Peyer's patch (tissue), 4 donors: ENCODE measurements around the gene ATP7B. TPM values are rescaled to one million over a fixed set of nuclear protein-coding genes. Genes with fewer than 3 reads are reported as not detected.

Experiments used
- DNase-seq, 3 donors: peaks; one replicate each; pipeline ENCODE4 v3.0.0-alpha.2; 2017 to 2019
- H3K27ac ChIP-seq, 4 donors: fragments of 200-600 bp; sonication (generic); one replicate each; pipeline ENCODE4 v1.5.1; 2016 to 2019
- H3K27me3 ChIP-seq, 2 donors: fragments of 200-600 bp; sonication (generic); one replicate each; pipeline ENCODE4 v1.5.1; 2019
- H3K36me3 ChIP-seq, 3 donors: fragments of 200-600 bp; sonication (generic); one replicate each; pipeline ENCODE4 v1.5.1; 2016 to 2019
- H3K4me1 ChIP-seq, 4 donors: fragments of 200-600 bp; sonication (generic); one replicate each; pipeline ENCODE4 v1.5.1; 2016 to 2019
- H3K4me3 ChIP-seq, 4 donors: fragments of 200-600 bp; sonication (generic); 1 replicate in 3 of 4; 2 replicates in 1 of 4; pipeline ENCODE4 v1.5.1; 2016 to 2019; ENCODE audit warnings: mild to moderate bottlenecking in 1 of 4
- H3K9me3 ChIP-seq, 4 donors: fragments of 200-600 bp; sonication (generic); one replicate each; pipeline ENCODE4 v1.5.1; 2016 to 2019; ENCODE audit warnings: mild to moderate bottlenecking in 1 of 4
- POLR2A ChIP-seq, 2 donors: fragments of 450-650 bp; IDR thresholded peaks; one replicate each; pipeline ENCODE4 v1.5.1; 2017; ENCODE audit warnings: antibody characterized with exemption in 2 of 2, mild to moderate bottlenecking in 2 of 2, moderate library complexity in 2 of 2
- total RNA-seq, 4 donors: library from RNA; depleted of rRNA; stranded (reverse); fragments of >200 nt; gene quantifications; one replicate each; pipeline ENCODE4 v1.1.0, GENCODE V29; 2016
- TF ChIP-seq, protein P1 (sequence below), 6 experiments: fragments of 450-650 bp in 4 of 6; fragments of 200-600 bp in 2 of 6; sonication (generic) in 1 of 6; IDR thresholded peaks; one replicate each; pipeline ENCODE4 v1.5.1; 2017 to 2019; ENCODE audit warnings: antibody characterized with exemption in 6 of 6, mild to moderate bottlenecking in 3 of 6, moderate library complexity in 1 of 6

The ATP7B gene
- total RNA-seq, 4 donors from 2014 or later = 5.0 to 40.2 (median 33.0) TPM

DNA sequence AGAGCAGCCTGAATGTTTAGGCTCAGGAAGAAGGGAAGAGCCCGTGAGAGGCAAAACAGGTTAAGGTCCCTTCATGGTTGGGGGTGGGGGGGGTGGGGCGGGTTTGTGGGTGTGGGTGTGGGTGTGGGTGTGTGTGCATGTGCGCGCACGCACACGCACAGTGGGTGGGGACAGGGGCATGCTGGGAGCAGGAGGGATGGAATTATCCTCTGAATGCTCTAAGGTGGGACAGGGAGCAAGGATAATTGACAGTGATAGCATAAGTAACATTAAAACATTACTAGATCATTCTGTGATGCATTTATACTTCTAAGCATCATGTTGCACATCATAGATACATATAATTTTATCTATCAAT is 84.7 kb downstream of the ATP7B start:
- no peak for DNase-seq
- no peak for TF ChIP-seq POLR2A (IDR thresholded peaks at IDR 0.05)
- TF ChIP-seq, protein P1, sequence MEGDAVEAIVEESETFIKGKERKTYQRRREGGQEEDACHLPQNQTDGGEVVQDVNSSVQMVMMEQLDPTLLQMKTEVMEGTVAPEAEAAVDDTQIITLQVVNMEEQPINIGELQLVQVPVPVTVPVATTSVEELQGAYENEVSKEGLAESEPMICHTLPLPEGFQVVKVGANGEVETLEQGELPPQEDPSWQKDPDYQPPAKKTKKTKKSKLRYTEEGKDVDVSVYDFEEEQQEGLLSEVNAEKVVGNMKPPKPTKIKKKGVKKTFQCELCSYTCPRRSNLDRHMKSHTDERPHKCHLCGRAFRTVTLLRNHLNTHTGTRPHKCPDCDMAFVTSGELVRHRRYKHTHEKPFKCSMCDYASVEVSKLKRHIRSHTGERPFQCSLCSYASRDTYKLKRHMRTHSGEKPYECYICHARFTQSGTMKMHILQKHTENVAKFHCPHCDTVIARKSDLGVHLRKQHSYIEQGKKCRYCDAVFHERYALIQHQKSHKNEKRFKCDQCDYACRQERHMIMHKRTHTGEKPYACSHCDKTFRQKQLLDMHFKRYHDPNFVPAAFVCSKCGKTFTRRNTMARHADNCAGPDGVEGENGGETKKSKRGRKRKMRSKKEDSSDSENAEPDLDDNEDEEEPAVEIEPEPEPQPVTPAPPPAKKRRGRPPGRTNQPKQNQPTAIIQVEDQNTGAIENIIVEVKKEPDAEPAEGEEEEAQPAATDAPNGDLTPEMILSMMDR (IDR thresholded peaks at IDR 0.05) = no peak

GRCh38 chr13:51925865-51926527 is 85.3 kb downstream of the ATP7B start:
- no peaks in the 10 kb centered on the region for H3K9me3 ChIP-seq
- TF ChIP-seq, protein P1 (IDR thresholded peaks at IDR 0.05) = no peak
- no peak for TF ChIP-seq POLR2A (IDR thresholded peaks at IDR 0.05)
- peaks cover 0 to 4% (median 0%) of the 10 kb centered on the region in 3 donors for H3K36me3 ChIP-seq

More for the DNA sequence above, 84.7 kb downstream of the ATP7B start:
- Histone ChIP-seq H3K27ac (no peak overlapping the region), H3K36me3 (peaks cover 0 to 5% (median 0%) of the 10 kb centered on the region in 3 donors), H3K4me3 (no peak overlapping the region), H3K27me3 (no peaks in the 10 kb centered on the region), H3K9me3 (no peaks in the 10 kb centered on the region), H3K4me1 (no peaks in the 10 kb centered on the region)

DNA sequence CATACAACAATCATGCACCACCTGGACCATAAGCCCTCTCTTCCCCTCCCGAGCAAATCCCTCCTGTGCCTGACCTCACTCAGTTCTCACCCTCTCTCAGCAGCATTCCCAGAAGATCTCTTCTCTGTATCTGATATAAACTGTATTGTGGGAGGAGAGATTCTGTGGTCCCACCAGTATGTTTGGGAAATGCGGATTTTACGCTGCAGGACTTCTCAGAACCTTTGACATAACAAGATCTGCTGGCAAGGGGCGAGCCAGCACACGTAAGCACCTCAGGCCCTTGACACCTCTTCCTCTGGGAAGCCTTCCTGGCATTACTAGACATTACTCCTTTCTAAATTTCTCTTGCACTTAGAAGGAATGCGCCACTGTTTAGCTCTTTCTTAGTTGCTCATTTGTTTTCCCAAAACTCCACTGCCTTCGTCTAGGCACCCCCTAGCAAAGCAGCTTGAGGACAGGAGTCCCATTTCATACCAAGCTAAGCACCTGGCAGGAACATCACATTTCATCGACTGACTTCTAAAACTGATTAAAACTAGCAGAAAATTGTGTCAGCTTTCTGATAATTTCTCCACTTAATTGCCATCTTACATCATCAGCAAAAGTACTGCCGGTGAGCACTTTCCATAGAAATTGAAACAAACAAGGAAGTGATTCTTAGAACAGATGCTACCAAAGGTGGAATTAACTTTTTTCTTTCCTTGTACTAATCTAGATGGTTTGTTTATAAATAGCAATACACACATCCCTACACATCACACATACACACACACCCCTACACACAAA is 86.3 kb downstream of the ATP7B start:
- H3K36me3 ChIP-seq = peaks cover 0 to 4% (median 0%) of the 10 kb centered on the region in 3 donors
- no peak overlapping the region for H3K4me3 ChIP-seq
- no peak for DNase-seq
- H3K4me1 ChIP-seq = no peaks in the 10 kb centered on the region
- H3K9me3 ChIP-seq = no peaks in the 10 kb centered on the region
- H3K27ac ChIP-seq = no peak overlapping the region
- TF ChIP-seq POLR2A (IDR thresholded peaks at IDR 0.05) = no peak
- TF ChIP-seq, protein P1 (IDR thresholded peaks at IDR 0.05) = no peak
- H3K27me3 ChIP-seq = no peaks in the 10 kb centered on the region

More at GRCh38 chr13:51925865-51926527, 85.3 kb downstream of the ATP7B start:
- Histone ChIP-seq H3K4me3 (no peak overlapping the region), H3K27me3 (no peaks in the 10 kb centered on the region), H3K27ac (no peak overlapping the region), H3K4me1 (no peaks in the 10 kb centered on the region)
- no peak for DNase-seq

DNA sequence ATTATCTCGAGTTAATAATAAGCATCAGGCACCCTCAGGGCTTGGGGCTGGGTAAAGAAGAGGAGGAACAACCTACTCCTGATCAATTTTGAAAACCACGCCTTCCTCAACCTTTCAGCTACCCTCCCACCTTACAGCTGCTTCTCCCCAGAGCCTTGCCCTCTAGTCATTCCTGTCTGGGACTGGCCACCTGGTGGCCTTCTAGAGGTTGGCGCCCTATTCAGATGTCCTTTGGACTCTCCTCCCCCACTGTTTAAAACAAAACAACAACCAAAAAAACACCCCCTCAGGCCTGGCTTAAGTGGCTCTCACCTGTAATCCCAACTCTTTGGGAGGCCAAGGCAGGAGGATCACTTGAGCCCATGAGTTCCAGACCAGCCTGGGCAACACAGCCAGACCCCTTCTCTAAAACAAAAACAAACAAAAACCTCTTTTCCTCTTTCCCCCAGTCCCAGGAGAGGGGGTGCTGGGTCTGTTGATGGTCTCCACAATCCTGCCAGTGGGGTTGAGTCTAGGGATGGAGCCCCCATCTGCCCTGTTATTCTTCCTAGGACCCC is 87.2 kb downstream of the ATP7B start:
- Histone ChIP-seq H3K4me3 (no peak overlapping the region), H3K4me1 (no peaks in the 10 kb centered on the region), H3K27ac (no peak overlapping the region), H3K36me3 (peaks cover 0 to 4% (median 0%) of the 10 kb centered on the region in 3 donors), H3K27me3 (no peaks in the 10 kb centered on the region), H3K9me3 (no peaks in the 10 kb centered on the region)
- TF ChIP-seq POLR2A (IDR thresholded peaks at IDR 0.05) = no peak
- TF ChIP-seq, protein P1 (IDR thresholded peaks at IDR 0.05) = peak in 2 of 6 experiments; percentile 15 to 29
- DNase-seq = no peak

DNA sequence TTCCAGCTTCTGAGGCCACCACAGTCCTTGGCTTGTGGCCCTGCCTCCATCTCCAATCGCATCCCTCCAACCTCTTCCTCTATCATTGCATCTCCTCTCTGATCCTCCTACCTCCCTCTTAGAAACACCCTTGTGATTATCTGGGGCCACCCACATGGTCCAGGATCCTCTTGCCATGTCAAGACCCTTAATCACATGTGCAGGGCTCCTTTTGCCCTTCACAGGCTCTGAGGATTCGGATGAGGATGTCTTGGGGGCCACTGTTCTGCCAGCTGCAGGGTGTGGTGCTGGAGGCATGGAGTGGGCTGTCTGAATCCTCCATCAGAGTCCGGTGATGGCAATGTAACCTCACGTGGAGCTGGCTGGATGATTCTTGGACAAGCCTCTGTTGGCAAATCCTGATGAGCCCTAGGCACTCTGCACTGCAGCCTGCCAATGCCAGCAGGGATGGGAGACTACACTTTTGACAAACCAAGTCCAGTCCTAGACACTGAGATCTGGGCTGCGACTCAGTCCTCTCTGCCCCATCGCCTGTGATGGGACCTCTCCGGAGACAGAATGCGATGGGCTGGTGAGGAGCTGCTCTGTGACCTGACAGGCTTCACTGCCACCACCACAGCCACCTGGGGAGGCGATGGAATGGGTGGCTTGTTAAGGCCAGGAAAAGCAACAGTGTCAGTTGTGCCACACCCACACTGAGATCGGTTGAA is 88.3 kb downstream of the ATP7B start:
- TF ChIP-seq, protein P1 (IDR thresholded peaks at IDR 0.05) = no peak
- no peak for TF ChIP-seq POLR2A (IDR thresholded peaks at IDR 0.05)
- no peak for DNase-seq
- H3K9me3 ChIP-seq = no peaks in the 10 kb centered on the region
- H3K36me3 ChIP-seq = peaks cover 0 to 4% (median 0%) of the 10 kb centered on the region in 3 donors
- H3K4me3 ChIP-seq = no peak overlapping the region
- H3K27ac ChIP-seq = no peak overlapping the region
- no peaks in the 10 kb centered on the region for H3K4me1 ChIP-seq
- no peaks in the 10 kb centered on the region for H3K27me3 ChIP-seq
